Transverse colon (tissue), 3 donors: ENCODE results near the gene NELL2.

Experiments
- EP300 ChIP-seq: sonication (generic); formaldehyde crosslinking; IDR thresholded peaks from one replicate; pipeline ENCODE4 v1.6.1; 2017; ENCODE audit warnings: antibody characterized with exemption, low read depth
- TF ChIP-seq, protein P1 (sequence below), 5 experiments: fragments of 200-600 bp in 3 of 5; fragments of 450-650 bp in 2 of 5; sonication (generic) in 3 of 5; IDR thresholded peaks; 1 replicate in 2 of 5; 2 replicates in 3 of 5; pipeline ENCODE4 v1.5.1; 2016 to 2017; ENCODE audit warnings: antibody characterized with exemption in 5 of 5, inconsistent platforms in 3 of 5, mild to moderate bottlenecking in 2 of 5, moderate library complexity in 1 of 5

- TF ChIP-seq EP300 = no peak
- TF ChIP-seq, protein P1, sequence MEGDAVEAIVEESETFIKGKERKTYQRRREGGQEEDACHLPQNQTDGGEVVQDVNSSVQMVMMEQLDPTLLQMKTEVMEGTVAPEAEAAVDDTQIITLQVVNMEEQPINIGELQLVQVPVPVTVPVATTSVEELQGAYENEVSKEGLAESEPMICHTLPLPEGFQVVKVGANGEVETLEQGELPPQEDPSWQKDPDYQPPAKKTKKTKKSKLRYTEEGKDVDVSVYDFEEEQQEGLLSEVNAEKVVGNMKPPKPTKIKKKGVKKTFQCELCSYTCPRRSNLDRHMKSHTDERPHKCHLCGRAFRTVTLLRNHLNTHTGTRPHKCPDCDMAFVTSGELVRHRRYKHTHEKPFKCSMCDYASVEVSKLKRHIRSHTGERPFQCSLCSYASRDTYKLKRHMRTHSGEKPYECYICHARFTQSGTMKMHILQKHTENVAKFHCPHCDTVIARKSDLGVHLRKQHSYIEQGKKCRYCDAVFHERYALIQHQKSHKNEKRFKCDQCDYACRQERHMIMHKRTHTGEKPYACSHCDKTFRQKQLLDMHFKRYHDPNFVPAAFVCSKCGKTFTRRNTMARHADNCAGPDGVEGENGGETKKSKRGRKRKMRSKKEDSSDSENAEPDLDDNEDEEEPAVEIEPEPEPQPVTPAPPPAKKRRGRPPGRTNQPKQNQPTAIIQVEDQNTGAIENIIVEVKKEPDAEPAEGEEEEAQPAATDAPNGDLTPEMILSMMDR (IDR thresholded peaks at IDR 0.05) = no peak
These were observed 228.0 kb downstream of the NELL2 start for GRCh38 chr12:44647917-44648690.
